ENCODE data around the gene DMRTB1. TPM values are rescaled to one million over a fixed set of nuclear protein-coding genes. Genes with fewer than 3 reads are reported as not detected.

The DMRTB1 gene
- total and polyA plus RNA-seq, 7 donors = not detected

DNA sequence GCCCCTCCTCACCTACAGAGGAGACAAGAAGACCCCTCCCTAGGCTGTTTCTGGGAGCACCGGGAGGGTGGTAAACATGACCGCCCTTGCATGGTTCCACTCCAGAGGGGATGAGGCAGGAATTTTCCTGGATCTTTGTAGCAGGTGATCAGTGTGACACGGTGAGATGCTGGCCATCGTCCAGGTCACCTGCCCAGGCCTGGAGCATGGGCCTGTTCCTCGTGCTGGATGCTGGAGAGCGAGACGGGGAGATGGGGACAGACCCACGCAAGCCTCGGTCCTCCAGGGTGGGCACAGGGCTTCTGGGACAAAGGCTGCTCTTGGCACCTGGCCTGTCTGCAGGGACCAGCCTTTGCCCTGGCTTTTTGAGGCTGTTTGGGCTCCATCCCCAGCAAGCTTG lies 46.2 kb downstream of the DMRTB1 start:
- no peaks in the 10 kb centered on the region for H3K36me3 ChIP-seq (ENCODE audit: insufficient read depth in 1 of 2, low read depth in 1 of 2)
- no peaks in the 10 kb centered on the region for H3K9me3 ChIP-seq
- ATAC-seq (no peak), DNase-seq (no peak)
- H3K4me1 ChIP-seq = no peaks in the 10 kb centered on the region
- TF ChIP-seq, protein P1, sequence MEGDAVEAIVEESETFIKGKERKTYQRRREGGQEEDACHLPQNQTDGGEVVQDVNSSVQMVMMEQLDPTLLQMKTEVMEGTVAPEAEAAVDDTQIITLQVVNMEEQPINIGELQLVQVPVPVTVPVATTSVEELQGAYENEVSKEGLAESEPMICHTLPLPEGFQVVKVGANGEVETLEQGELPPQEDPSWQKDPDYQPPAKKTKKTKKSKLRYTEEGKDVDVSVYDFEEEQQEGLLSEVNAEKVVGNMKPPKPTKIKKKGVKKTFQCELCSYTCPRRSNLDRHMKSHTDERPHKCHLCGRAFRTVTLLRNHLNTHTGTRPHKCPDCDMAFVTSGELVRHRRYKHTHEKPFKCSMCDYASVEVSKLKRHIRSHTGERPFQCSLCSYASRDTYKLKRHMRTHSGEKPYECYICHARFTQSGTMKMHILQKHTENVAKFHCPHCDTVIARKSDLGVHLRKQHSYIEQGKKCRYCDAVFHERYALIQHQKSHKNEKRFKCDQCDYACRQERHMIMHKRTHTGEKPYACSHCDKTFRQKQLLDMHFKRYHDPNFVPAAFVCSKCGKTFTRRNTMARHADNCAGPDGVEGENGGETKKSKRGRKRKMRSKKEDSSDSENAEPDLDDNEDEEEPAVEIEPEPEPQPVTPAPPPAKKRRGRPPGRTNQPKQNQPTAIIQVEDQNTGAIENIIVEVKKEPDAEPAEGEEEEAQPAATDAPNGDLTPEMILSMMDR (IDR thresholded peaks at IDR 0.05) = no peak
- H3K27ac ChIP-seq = no peak overlapping the region
- H3K4me3 ChIP-seq = no peak overlapping the region
- H3K27me3 ChIP-seq (ENCODE audit: insufficient read depth in 3 of 3, low read length in 2 of 3) = peaks cover 0 to 4% (median 1%) of the 10 kb centered on the region in 3 donors
- WGBS, 3 donors = 90 to 94% (median 91%) methylated on average over 9 of the region's 9 CpGs
- intact Hi-C loops (cut with DNase I) = no loop called here

DNA sequence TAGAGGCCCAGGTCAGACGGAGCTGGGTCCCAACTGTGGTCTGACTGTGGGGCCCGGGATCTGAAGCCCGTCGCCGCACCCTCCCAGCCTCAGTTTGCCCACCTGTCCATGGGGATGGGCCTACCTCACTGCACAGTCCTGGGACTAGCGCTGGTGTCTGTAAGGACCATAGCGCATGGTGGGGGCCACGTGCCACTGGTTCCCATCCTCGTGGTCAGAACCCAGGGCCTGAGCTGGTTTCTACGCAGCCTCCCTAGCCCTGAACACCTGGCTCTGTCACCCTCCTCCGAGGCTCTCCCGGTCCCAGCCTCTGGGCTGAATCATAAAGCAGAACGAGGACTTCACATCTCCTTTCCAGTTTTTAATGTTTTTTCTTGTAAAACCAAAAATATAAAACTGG lies 46.7 kb downstream of the DMRTB1 start:
- Histone ChIP-seq H3K27ac (no peak overlapping the region), H3K36me3 (ENCODE audit: insufficient read depth in 1 of 2, low read depth in 1 of 2) (no peaks in the 10 kb centered on the region), H3K4me1 (no peaks in the 10 kb centered on the region), H3K27me3 (ENCODE audit: insufficient read depth in 3 of 3, low read length in 2 of 3) (peaks cover 0 to 4% (median 0%) of the 10 kb centered on the region in 3 donors), H3K9me3 (no peaks in the 10 kb centered on the region), H3K4me3 (no peak overlapping the region)
- ATAC-seq (no peak), DNase-seq (no peak)
- intact Hi-C loops (cut with DNase I) = no loop called here
- WGBS, 3 donors = 93 to 96% (median 94%) methylated on average over 13 of the region's 13 CpGs
- TF ChIP-seq, protein P1 (IDR thresholded peaks at IDR 0.05) = no peak

DNA sequence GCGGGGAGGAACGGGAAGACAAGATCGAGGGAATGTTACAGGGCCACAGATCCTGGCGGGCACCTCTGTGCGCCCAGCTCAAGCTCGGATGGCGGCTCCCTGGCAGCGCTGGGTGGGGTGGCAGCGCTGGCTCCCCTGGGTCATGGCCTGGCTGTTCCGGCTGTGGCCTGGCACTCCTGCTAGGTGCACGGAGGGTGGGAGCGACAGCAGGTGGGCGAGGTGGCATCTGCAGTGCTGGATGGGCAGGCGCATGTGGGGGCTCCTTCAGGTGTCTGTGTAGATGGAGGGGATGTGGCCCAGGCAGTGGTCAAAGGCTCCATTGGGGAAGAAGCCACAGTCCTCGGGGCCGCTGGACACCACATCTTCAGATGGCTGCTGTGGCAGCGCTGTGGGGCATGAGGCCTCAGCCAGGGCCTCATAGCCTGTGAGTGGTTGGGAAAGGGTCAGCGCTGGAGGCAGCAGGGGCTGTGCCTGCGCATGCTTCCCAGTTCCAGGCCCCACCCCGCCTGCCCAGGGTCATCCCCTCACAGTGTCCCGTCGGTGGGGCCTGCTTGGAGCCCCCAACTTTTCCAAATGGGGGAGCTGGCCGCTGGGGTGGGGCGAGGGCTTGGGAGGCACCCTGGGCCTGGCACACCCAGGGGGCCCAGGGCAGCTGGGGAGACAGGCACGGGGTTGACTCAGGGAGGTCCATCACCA lies 47.3 kb downstream of the DMRTB1 start:
- Histone ChIP-seq H3K27ac (no peak overlapping the region), H3K9me3 (no peaks in the 10 kb centered on the region), H3K36me3 (ENCODE audit: insufficient read depth in 1 of 2, low read depth in 1 of 2) (no peaks in the 10 kb centered on the region), H3K27me3 (ENCODE audit: insufficient read depth in 3 of 3, low read length in 2 of 3) (peaks cover 0 to 2% (median 0%) of the 10 kb centered on the region in 3 donors), H3K4me1 (no peaks in the 10 kb centered on the region), H3K4me3 (no peak overlapping the region)
- WGBS, 3 donors = 93 to 97% (median 96%) methylated on average over 25 of the region's 25 CpGs
- DNase-seq (no peak), ATAC-seq (no peak)
- intact Hi-C loops (cut with DNase I) = no loop called here
- TF ChIP-seq, protein P1 (IDR thresholded peaks at IDR 0.05) = no peak

DNA sequence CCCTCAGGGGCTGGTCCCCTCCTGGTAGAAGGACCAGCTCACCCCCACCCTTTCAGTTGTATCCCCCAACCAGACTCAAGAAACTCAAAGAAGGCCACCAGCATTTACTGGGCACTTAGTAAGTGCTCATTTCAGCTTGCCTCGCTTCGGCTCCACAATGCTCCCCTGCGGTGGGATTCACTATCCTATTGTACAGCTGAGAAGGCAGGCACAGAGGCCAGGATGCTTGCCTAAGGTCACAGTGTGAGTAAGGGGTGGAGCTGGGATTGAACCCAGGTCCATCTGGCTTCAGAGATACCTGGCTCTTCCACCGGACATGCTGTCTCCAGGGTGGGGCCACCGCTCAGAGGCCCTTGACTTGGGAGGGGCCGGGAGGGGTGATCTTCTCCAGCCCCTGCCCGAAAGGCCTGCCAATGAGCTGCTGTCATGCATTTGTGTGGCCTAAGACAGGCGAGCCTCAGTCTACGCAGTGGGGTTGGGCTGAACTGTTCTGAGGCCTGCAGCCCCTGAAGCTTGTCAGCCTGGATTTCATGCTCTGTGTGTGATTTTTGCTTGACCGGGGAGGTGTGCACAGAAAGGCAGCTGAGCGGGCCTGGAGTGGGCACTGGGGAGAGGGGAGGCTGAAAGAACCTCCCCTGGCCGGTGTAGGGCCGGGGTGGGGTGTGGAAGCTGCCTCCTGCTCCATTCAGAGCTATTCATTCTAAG lies 48.1 kb downstream of the DMRTB1 start:
- no peak for ATAC-seq
- Histone ChIP-seq H3K27me3 (ENCODE audit: insufficient read depth in 3 of 3, low read length in 2 of 3) (no peaks in the 10 kb centered on the region), H3K9me3 (no peaks in the 10 kb centered on the region), H3K4me1 (no peaks in the 10 kb centered on the region), H3K27ac (no peak overlapping the region), H3K4me3 (no peak overlapping the region), H3K36me3 (ENCODE audit: insufficient read depth in 1 of 2, low read depth in 1 of 2) (no peaks in the 10 kb centered on the region)
- 93 to 96% (median 96%) methylated on average over 13 of the region's 13 CpGs for WGBS, 3 donors
- intact Hi-C loops (cut with DNase I) = no loop called here
- TF ChIP-seq, protein P1 (IDR thresholded peaks at IDR 0.05) = no peak
- DNase-seq = no peak
